Motor neuron (in vitro differentiated cells): ENCODE results near the gene ZNF70. TPM values are rescaled to one million over a fixed set of nuclear protein-coding genes. Genes with fewer than 3 reads are reported as not detected.

Source experiments
- ATAC-seq, 8 experiments: fragments of 200-7000 bp; cut with Tn5 transposase; replicated peaks in 6 of 8; 2 replicates each; pipeline ENCODE4 v1.8.0; 2021; ENCODE audit warnings: mild to moderate bottlenecking in 8 of 8, moderate library complexity in 8 of 8
- H3K27ac ChIP-seq, 2 donors: fragments of 250-450 bp; sonication (Bioruptor Pico); 2 replicates each; pipeline ENCODE4 v1.9.0; 2021; ENCODE audit warnings: antibody characterized with exemption in 2 of 2, mild to moderate bottlenecking in 2 of 2, moderate library complexity in 1 of 2
- H3K4me1 ChIP-seq, 2 donors: fragments of 250-450 bp; sonication (Bioruptor Pico); replicated peaks in 1 of 2; 2 replicates each; pipeline ENCODE4 v1.6.1; 2021; ENCODE audit warnings: antibody characterized with exemption in 2 of 2, mild to moderate bottlenecking in 2 of 2, moderate library complexity in 1 of 2
- H3K4me3 ChIP-seq, 5 donors: fragments of 250-450 bp; sonication (Bioruptor Pico); 2 replicates each; pipeline ENCODE4 v1.9.0; 2021; ENCODE audit warnings: antibody characterized with exemption in 5 of 5, mild to moderate bottlenecking in 5 of 5, moderate library complexity in 4 of 5
- WGBS, 10 experiments: fragments of 450-650 bp; shearing (Covaris generic); methylation state at CpG; one replicate each; pipeline ENCODE4 v1.0.0; 2022; 5-methylcytosine and 5-hydroxymethylcytosine counted together
- in situ Hi-C, 9 experiments: fragments of 400-800 bp; cut with MboI; loops; one replicate each; pipeline ENCODE4 v1.15.0; 2021; ENCODE audit warnings: low sequenced_read_pairs in 9 of 9, low pct_unique_long_range_greater_than_20kb in 2 of 9; ENCODE audit not compliant: unreplicated experiment in 9 of 9
- total RNA-seq, 8 experiments: library from RNA; unstranded; fragments of 300-600 nt; gene quantifications; 2 replicates each; pipeline versions ENCODE4 v1.2.3 to v1.2.4, GENCODE V29; 2022

ZNF70 gene
- total RNA-seq, 8 experiments from 2014 or later: 5.7 to 11.1 (median 7.8) TPM

DNA sequence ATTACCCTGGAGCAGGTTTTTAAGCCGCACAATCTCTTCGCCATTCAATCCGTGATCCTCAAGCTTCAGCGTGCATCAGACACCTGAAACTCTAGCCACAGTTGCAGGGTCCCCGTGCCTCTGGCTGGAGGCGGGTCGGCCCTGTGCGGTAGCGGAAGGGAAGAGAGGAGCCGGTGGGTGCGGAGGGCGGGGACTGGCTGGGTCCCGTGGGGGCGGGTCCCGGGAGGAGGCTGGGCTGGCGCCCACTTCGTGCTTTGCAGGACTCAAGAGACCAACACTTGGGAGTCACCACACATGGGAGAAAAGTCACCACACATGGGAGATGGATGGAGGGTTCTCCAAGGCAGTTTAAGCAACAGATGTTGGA lies 12.7 kb upstream of the ZNF70 start:
- ATAC-seq: peak in 1 of 8 experiments; percentile 3
- H3K27ac ChIP-seq: no peak overlapping the region
- in situ Hi-C loops: no loop called here
- 80% methylated on average over 2 of the region's 17 CpGs; no CpG with 5 or more reads in 9 of the 10 experiments for WGBS, 10 experiments
- no peak overlapping the region for H3K4me3 ChIP-seq
- H3K4me1 ChIP-seq: peaks cover 32 to 44% of the 10 kb centered on the region in 2 donors

DNA sequence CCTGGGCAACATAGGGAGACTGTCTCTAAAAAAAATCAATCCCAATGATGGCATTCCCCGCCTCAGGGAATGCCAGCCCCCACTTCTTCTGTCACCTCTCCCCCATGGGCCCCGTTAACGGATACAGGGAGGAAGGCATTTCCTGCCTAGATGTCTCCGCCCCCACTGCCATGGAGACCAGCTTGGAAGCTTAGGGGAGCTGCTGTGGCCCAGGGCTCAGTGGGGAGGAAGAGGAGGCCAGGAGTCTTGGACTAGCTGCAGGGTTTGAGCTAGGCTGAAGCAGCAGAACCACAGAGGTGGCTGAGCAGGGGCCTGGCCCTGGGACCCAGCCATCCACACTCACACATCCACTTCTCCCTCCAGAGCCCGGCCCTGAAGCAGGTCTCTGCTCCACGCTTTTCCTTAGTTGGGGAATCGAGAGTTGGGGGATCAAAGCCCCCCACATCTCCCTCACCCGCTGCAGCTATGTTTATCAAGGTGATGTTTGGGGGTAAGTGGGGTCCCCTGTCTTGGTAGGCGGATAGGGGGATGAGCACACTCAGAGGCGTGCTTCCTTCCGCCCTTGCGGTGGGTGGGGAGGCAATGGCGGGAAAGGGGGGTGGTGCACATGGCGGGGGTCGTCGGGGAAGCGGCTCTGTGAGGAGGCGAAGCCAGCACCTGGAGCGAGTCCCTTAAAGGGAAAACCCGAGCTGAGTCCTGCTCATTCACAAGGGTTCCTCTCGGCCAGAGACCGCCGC lies 12.1 kb upstream of the ZNF70 start, which contains the start of gene C22orf15:
Gene C22orf15 (plus strand): TSS at position 149 of the 737 bp plus-strand sequence. CDS start 317 bp downstream, at position 466.
- in situ Hi-C loops: no loop called here
- Histone ChIP-seq H3K4me1 (peaks cover 30 to 42% of the 10 kb centered on the region in 2 donors), H3K4me3 (no peak within 1 kb of the TSS), H3K27ac (peak within 1 kb of the TSS in 1 of 2 donors; percentile 18)
- ATAC-seq: peak in 3 of 8 experiments; percentile 6 to 37 (median 13)
- WGBS, 10 experiments: 48 to 60% methylated on average over 3 of the region's 23 CpGs; no CpG with 5 or more reads in 8 of the 10 experiments

DNA sequence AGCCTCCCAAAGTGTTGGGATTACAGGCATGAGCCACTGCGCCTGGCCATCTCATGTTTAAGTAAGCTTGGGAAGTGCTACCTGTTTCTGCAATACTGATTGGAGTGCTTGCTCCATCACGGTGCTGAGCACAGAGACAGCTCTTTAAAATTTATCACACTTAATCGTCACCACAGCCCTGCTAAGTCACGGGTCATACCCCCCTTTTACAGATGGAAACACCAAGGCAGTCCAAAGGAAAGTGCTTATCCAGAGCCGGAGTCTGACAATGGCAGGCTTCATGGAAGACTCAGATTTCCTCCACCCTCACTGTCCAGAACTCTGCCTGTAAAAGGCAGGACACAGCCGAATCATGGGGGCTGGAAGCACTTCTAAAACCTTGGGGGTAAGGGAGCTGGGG lies 9.1 kb upstream of the ZNF70 start:
- no peak overlapping the region for H3K27ac ChIP-seq
- in situ Hi-C loops: no loop called here
- H3K4me3 ChIP-seq: no peak overlapping the region
- peaks cover 15 to 21% of the 10 kb centered on the region in 2 donors for H3K4me1 ChIP-seq
- no peak for ATAC-seq
- WGBS, 10 experiments: 60 to 100% (median 95%) methylated on average over 1 to 6 of the region's 6 CpGs; no CpG with 5 or more reads in 5 of the 10 experiments

DNA sequence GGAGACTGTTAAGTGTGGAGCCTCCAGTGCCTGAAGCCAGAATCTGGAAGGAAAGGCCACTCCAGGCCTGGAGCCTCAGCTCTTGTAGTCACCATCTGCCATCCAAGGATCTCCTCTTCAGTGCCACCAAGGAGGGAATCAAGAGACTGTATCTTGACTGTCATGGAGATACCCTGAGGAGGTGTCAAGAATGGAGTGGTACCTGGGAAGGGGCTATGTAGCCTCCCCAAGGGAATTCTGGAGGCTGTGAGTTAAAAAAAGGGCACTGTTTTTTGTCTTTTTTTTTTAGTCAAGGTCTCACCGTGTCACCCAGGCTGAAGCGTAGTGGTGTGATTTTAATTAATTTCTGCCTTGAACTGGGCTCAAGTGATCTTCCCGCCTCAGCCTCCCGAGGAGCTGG lies 8.7 kb upstream of the ZNF70 start:
- no peak for ATAC-seq
- 67 to 100% (median 86%) methylated on average over 1 to 3 of the region's 4 CpGs; no CpG with 5 or more reads in 6 of the 10 experiments for WGBS, 10 experiments
- in situ Hi-C loops: no loop called here

DNA sequence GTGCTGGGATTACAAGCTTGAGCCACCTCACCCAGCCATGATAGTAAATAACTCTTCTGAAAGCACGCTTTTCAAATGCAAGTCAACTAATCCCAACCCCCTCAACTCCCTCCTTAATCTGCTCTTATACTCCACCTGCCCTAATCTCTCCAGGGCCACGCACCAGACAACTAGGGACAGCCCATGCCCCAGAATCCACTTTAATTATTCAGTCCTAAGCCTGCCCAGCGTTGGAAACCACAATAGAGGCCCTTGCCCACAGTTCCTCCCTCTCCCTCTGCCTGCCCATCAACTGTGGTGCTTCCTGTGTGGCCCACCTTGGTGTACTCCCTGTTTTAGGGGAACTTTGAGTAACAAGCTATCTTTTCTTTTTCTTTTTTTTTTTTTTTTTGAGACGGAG lies 6.0 kb upstream of the ZNF70 start:
- WGBS, 10 experiments: 0 to 75% (median 70%) methylated on average over 1 to 2 of the region's 4 CpGs; no CpG with 5 or more reads in 5 of the 10 experiments
- H3K27ac ChIP-seq: no peak overlapping the region
- ATAC-seq: no peak
- H3K4me3 ChIP-seq: no peak overlapping the region
- H3K4me1 ChIP-seq: peaks cover 2 to 3% of the 10 kb centered on the region in 2 donors
- in situ Hi-C loops: no loop called here

More for the DNA sequence above, 8.7 kb upstream of the ZNF70 start:
- H3K4me1 ChIP-seq: peaks cover 13 to 20% of the 10 kb centered on the region in 2 donors
- no peak overlapping the region for H3K4me3 ChIP-seq
- no peak overlapping the region for H3K27ac ChIP-seq

DNA sequence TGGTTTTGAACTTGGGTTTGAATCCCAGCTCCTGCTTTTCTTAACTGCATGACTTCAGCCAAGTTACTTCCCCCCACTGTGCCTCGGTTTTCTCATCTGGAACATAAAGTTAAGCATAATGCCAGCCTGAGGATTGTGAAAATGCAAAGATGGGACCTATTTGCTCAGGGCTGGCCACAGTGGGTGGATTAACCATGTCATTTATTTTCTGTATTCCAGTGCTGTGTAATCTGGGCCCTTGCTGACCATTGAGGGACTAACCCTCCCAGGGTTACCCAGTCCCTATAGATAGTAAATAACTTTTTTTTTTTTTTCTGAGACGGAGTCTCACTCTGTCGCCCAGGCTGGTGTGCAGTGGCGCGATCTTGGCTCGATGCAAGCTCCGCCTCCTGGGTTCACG lies 4.8 kb upstream of the ZNF70 start:
- H3K27ac ChIP-seq: no peak overlapping the region
- WGBS, 10 experiments: 0 to 86% (median 54%) methylated on average over 1 to 5 of the region's 8 CpGs; no CpG with 5 or more reads in 5 of the 10 experiments
- no peak for ATAC-seq
- H3K4me1 ChIP-seq: peaks cover 6 to 7% of the 10 kb centered on the region in 2 donors
- in situ Hi-C loops: no loop called here
- H3K4me3 ChIP-seq: no peak overlapping the region

DNA sequence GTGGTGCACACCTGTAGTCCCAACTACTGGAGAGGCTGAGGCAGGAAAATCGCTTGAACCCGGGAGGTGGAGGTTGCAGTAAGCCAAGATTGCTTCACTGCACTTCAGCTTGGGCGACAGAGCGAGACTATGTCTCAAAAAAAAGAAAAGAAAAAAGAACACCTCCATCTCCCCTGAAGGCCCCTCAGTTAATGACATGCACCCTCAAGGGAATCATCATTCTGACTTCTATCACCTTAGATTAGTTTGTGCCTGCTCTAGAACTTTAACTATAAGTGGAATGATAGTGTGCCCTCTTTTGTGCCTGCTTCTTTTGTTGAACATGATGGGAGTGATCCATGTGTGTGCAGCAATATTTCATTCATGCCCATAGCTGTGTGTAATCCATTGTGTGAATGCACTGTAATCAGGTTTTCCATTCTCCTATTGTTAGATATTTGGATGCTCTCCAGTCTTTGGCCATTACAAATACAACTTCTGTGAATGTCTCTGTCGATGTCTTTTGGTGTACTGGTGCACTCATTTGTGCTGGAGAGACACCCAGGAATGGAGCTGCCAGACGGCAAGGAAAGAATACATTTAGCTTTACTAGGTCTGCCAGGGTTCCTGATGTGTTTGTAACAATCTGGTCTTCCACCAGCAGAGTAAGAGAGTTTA lies 4.2 kb upstream of the ZNF70 start:
- Histone ChIP-seq H3K4me1 (peaks cover 6 to 8% of the 10 kb centered on the region in 2 donors), H3K27ac (no peak overlapping the region), H3K4me3 (no peak overlapping the region)
- ATAC-seq: no peak
- WGBS, 10 experiments: 56 to 100% (median 75%) methylated on average over 2 to 5 of the region's 6 CpGs; no CpG with 5 or more reads in 2 of the 10 experiments
- in situ Hi-C loops: no loop called here

DNA sequence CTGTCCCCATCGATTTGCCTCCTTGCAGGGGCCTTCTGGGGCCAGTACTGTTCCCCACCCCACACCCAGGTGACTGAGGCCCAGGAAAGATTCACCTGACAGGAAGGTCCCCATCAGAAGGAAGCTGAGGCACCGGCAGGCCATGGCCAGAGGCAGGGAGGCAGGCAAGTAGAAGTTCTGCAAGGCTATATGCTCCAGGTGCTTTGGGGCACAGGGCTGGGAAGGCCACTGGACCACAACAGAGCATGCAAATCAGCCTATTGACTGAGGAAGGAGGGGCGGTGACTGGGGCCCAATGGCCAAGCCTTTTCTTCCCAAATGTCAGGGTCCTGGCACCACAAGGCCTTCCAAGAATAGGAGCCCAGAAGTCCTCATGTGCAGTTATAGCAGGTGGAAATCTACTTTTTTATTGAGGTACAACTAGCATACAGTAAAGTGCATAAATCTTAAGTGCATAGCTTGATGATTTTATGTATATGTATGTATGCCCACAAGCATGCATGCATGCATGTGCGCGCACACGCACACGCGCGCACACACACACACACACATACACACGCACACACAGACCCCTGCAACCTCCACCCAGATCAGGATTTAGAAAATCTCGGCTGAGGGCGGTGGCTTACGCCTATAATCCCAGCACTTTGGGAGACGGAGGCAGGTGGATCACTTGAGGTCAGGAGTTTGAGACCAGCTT lies 3.5 kb upstream of the ZNF70 start, which contains the start of gene VPREB3:
Gene VPREB3 (minus strand): TSS at position 206 of the 700 bp plus-strand sequence. CDS start 62 bp downstream, at position 144.
- 78 to 96% (median 86%) methylated on average over 1 to 8 of the region's 14 CpGs; no CpG with 5 or more reads in 2 of the 10 experiments for WGBS, 10 experiments
- ATAC-seq: no peak
- Histone ChIP-seq H3K4me1 (peaks cover 12 to 15% of the 10 kb centered on the region in 2 donors), H3K27ac (no peak within 1 kb of the TSS), H3K4me3 (no peak within 1 kb of the TSS)
- in situ Hi-C loops: no loop called here

DNA sequence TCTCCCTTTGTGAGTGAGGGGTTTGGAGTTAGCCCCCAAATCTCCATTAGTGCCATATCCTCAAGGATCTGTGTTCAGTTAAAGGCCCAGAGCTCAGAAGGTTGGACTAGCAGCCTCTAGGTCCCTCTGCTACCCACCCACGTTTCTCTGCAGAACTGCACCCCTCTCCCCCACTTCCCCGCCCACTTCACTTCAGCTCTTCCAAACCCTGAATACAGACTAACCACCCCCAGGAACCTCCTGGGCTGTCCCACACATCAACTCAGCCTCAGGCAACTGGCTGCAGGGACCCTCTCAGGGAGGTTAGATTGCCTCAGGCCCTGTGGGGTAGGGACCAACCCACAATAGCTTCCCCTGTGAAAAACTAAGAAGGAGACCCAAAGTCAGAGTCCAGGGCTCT lies 2.5 kb upstream of the ZNF70 start:
- Histone ChIP-seq H3K27ac (no peak overlapping the region), H3K4me1 (peaks cover 12 to 15% of the 10 kb centered on the region in 2 donors), H3K4me3 (no peak overlapping the region)
- no peak for ATAC-seq
- WGBS, 10 experiments: 80% methylated on average over 2 of the region's 2 CpGs; no CpG with 5 or more reads in 9 of the 10 experiments
- in situ Hi-C loops: no loop called here

DNA sequence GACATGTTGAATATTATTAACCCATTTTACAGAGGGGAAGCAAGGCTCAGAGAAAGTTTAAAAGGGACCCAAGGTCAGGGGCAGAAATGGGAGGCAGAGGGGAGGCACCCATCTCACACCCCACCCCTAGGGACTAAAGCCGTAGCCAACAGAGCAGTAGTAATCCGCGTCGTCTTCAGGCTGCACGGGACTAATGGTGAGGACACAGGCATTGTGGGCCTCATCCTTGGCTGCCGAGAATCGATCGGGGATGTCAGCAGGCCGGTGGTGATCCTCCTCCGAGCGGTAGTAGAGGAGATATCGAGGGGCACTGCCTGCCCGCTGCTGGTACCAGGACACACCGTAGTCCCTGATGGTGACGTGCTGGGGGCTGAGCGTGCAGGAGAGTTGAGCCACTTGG lies 1.8 kb upstream of the ZNF70 start:
- no peak overlapping the region for H3K27ac ChIP-seq
- no peak overlapping the region for H3K4me3 ChIP-seq
- no peak for ATAC-seq
- peaks cover 12 to 15% of the 10 kb centered on the region in 2 donors for H3K4me1 ChIP-seq
- in situ Hi-C loops: no loop called here
- 80% methylated on average over 2 of the region's 16 CpGs; no CpG with 5 or more reads in 9 of the 10 experiments for WGBS, 10 experiments

DNA sequence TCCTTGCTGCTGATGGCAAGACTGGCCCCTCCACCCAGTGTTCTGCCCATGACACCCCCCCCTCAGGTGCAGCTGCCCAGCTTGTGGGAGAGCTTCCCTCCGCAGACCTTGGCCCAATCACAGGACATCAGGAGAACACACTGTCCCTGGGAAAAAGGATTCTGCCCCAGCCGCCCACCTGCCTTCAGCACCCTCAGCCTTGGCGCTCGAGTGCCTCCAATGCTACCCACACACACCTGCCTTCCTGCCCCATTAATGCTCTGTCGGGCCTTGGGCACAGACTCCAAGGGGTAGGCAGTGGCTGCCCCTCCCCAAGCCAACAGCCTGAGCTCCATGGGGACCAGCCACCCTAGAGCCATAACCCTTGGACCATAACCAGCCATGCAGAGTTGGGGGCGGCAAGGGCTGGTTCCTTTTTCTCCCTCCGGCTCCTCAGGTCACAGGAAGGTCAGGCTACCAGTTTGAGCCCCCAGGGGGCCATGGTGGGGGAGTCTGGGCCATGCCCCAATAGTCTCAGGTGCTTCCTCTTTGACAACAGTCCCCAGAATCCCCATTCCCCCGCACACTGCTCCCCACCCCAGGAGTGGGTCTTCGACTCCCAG lies 1.3 kb upstream of the ZNF70 start:
- H3K4me3 ChIP-seq: peak overlapping the region in 1 of 5 donors; percentile 91
- in situ Hi-C loops: no loop called here
- WGBS, 10 experiments: 67 to 80% (median 80%) methylated on average over 1 of the region's 9 CpGs; no CpG with 5 or more reads in 7 of the 10 experiments
- no peak for ATAC-seq
- peaks cover 12 to 15% of the 10 kb centered on the region in 2 donors for H3K4me1 ChIP-seq
- peak overlapping the region; percentile 93 to 96 for H3K27ac ChIP-seq

DNA sequence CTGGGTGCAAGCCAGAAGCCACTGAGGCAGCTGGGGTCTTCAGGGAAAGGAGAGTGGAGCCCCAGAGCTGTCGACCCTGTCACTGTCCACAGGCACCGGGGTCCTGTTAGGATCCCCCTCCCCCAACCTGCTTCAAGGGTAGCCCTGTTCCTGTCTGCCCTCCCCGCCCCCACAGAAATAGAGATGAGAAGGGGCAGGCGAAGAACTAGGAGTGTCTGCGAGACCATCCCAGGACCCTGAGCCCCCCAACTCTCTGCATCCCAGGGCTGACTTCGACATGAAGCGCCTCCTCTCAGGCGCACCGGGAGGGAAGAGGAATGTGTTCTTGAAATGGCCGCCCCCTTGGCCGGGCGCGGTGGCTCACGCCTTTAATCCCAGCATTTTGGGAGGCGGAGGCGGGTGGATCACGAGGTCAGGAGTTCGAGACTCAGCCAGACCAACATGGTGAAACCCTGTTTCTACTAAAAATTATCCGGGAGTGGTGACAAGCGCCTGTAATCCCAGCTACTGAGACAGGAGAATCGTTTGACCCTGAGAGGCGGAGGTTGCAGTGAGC lies 607 bp upstream of the ZNF70 start:
- Histone ChIP-seq H3K4me3 (peak overlapping the region; percentile 53 to 91 (median 59)), H3K4me1 (peaks cover 12 to 15% of the 10 kb centered on the region in 2 donors), H3K27ac (peak overlapping the region; percentile 93 to 96)
- in situ Hi-C loops: no loop called here
- 0 to 80% (median 38%) methylated on average over 1 to 7 of the region's 22 CpGs; no CpG with 5 or more reads in 6 of the 10 experiments for WGBS, 10 experiments
- ATAC-seq: peak in 5 of 8 experiments; percentile 19 to 53 (median 27)
